ENCODE measurements around the gene GLS2.
"Not testable (repeated sequence)": the region's sequence is repeated elsewhere in the genome, so short reads cannot be mapped to it uniquely, and the experiment has no call there.

Gene GLS2

DNA sequence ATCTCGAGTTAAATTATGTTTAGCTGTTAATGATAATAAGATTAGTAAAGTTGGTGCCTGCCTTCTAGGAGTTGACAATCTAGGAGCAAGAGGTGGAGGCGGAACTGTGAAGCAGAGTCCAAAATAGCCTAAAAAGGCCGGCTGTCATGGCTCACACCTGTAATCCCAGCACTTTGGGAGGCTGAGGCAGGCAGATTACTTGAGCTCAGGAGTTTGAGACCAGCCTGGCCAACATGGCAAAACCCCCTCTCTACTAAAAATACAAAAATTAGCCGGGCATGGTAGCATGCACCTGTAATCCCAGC lies 26.0 kb upstream of the GLS2 start:
- WGBS: 65% methylated on average over 4 of the region's 4 CpGs
- not testable (repeated sequence) for H3K4me3 ChIP-seq (ENCODE audit: insufficient read depth in 1 of 2, low read depth in 1 of 2, low read length in 2 of 2); H3K9ac ChIP-seq (ENCODE audit: low read length); H4K91ac ChIP-seq (ENCODE audit: low read length); H2BK5ac ChIP-seq (ENCODE audit: low read depth, low read length, poor library complexity, severe bottlenecking); H3K36me3 ChIP-seq (ENCODE audit: control insufficient read depth in 1 of 2, insufficient read depth in 2 of 2, low read depth in 1 of 2, low read length in 2 of 2); H3K14ac ChIP-seq (ENCODE audit: low read length in 2 of 2); H2BK12ac ChIP-seq (ENCODE audit: low read length in 2 of 2); H3K27me3 ChIP-seq (ENCODE audit: control insufficient read depth in 1 of 2, insufficient read depth in 1 of 2, low read length in 2 of 2); H2BK120ac ChIP-seq (ENCODE audit: low read depth, low read length); H3K27ac ChIP-seq (ENCODE audit: low read length, poor library complexity, severe bottlenecking); H3K4me2 ChIP-seq (ENCODE audit: low read length, poor library complexity, severe bottlenecking); H2AFZ ChIP-seq (ENCODE audit: low read depth, low read length); H4K8ac ChIP-seq (ENCODE audit: low read length); H3K23ac ChIP-seq (ENCODE audit: low read length in 2 of 2); H3K4ac ChIP-seq (ENCODE audit: low read depth in 1 of 2, low read length in 2 of 2); H3K79me1 ChIP-seq (replicated peaks; ENCODE audit: low read length, poor library complexity, severe bottlenecking); H3K4me1 ChIP-seq (ENCODE audit: control insufficient read depth, insufficient read depth, low read depth, low read length); DNase-seq; H3K18ac ChIP-seq (ENCODE audit: low read depth in 1 of 2, low read length in 2 of 2); H3K9me3 ChIP-seq (ENCODE audit: control insufficient read depth, low read length); H2AK5ac ChIP-seq (ENCODE audit: low read length, severe bottlenecking); H2BK15ac ChIP-seq (ENCODE audit: low read depth, poor library complexity, severe bottlenecking)

DNA sequence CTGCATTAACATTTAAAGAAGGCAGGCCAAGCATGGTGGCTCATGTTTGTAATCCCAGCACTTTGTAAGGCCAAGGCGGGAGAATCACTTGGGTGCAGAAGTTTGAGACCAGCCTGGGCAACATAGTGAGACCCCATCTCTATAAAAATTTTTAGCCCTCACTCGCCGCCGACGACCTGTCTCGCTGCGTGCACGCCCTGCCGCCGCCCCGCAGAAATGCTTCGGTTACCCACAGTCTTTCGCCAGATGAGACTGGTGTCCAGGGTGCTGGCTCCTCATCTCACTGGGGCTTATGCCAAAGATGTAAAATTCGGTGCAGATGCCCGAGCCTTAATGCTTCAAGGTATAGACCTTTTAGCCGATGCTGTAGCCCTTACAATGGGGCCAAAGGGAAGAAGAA lies 22.8 kb upstream of the GLS2 start:
- Histone ChIP-seq H2AFZ (ENCODE audit: low read depth, low read length) (no peak overlapping the region), H2BK12ac (ENCODE audit: low read length in 2 of 2) (no peak overlapping the region), H4K8ac (ENCODE audit: low read length) (no peak overlapping the region), H3K27ac (ENCODE audit: low read length, poor library complexity, severe bottlenecking) (no peak overlapping the region), H2AK5ac (ENCODE audit: low read length, severe bottlenecking) (no peak overlapping the region), H3K4ac (ENCODE audit: low read depth in 1 of 2, low read length in 2 of 2) (no peak overlapping the region), H2BK15ac (ENCODE audit: low read depth, poor library complexity, severe bottlenecking) (no peak overlapping the region), H3K36me3 (ENCODE audit: control insufficient read depth in 1 of 2, insufficient read depth in 2 of 2, low read depth in 1 of 2, low read length in 2 of 2) (no peaks in the 10 kb centered on the region), H3K27me3 (ENCODE audit: control insufficient read depth in 1 of 2, insufficient read depth in 1 of 2, low read length in 2 of 2) (peaks cover 3 to 9% of the 10 kb centered on the region in 2 experiments), H3K4me1 (ENCODE audit: control insufficient read depth, insufficient read depth, low read depth, low read length) (no peaks in the 10 kb centered on the region), H3K18ac (ENCODE audit: low read depth in 1 of 2, low read length in 2 of 2) (no peak overlapping the region), H4K91ac (ENCODE audit: low read length) (peak overlapping the region; percentile 61), H3K14ac (ENCODE audit: low read length in 2 of 2) (no peak overlapping the region), H3K9me3 (ENCODE audit: control insufficient read depth, low read length) (no peaks in the 10 kb centered on the region), H2BK5ac (ENCODE audit: low read depth, low read length, poor library complexity, severe bottlenecking) (no peak overlapping the region), H3K4me2 (ENCODE audit: low read length, poor library complexity, severe bottlenecking) (no peak overlapping the region), H2BK120ac (ENCODE audit: low read depth, low read length) (no peak overlapping the region), H3K23ac (ENCODE audit: low read length in 2 of 2) (no peak overlapping the region), H3K79me1 (replicated peaks; ENCODE audit: low read length, poor library complexity, severe bottlenecking) (no peaks in the 10 kb centered on the region), H3K4me3 (ENCODE audit: insufficient read depth in 1 of 2, low read depth in 1 of 2, low read length in 2 of 2) (no peak overlapping the region), H3K9ac (ENCODE audit: low read length) (no peak overlapping the region)
- 94% methylated on average over 16 of the region's 16 CpGs for WGBS
- DNase-seq: no peak

DNA sequence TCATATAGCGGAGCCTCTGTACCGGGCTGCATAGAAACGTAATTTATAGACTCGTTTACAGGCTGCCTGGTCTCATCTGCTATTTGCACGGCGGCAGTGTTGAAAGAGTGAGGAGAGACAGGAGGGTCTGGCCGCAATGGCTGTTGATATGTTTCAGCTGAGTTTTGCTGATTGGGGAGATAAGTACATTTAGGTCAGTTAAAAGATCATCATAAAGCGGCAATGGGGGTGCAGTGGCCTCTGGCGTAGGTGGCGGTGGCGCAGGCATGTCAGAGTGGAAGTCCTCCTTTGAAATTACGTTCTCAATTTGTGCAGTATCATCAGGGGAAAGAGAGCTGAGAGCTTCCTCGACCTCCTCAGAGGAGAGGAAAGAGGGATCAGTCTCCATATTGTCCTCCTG lies 11.9 kb upstream of the GLS2 start:
- not testable (repeated sequence) for DNase-seq; H3K9me3 ChIP-seq (ENCODE audit: control insufficient read depth, low read length); H3K4ac ChIP-seq (ENCODE audit: low read depth in 1 of 2, low read length in 2 of 2); H2BK5ac ChIP-seq (ENCODE audit: low read depth, low read length, poor library complexity, severe bottlenecking); H4K91ac ChIP-seq (ENCODE audit: low read length); H3K23ac ChIP-seq (ENCODE audit: low read length in 2 of 2); H2AK5ac ChIP-seq (ENCODE audit: low read length, severe bottlenecking); H4K8ac ChIP-seq (ENCODE audit: low read length); H2BK12ac ChIP-seq (ENCODE audit: low read length in 2 of 2); H3K9ac ChIP-seq (ENCODE audit: low read length); H3K4me1 ChIP-seq (ENCODE audit: control insufficient read depth, insufficient read depth, low read depth, low read length); H3K27me3 ChIP-seq (ENCODE audit: control insufficient read depth in 1 of 2, insufficient read depth in 1 of 2, low read length in 2 of 2); H2BK120ac ChIP-seq (ENCODE audit: low read depth, low read length); H3K14ac ChIP-seq (ENCODE audit: low read length in 2 of 2); H3K79me1 ChIP-seq (replicated peaks; ENCODE audit: low read length, poor library complexity, severe bottlenecking); H3K4me2 ChIP-seq (ENCODE audit: low read length, poor library complexity, severe bottlenecking); H3K27ac ChIP-seq (ENCODE audit: low read length, poor library complexity, severe bottlenecking); H2AFZ ChIP-seq (ENCODE audit: low read depth, low read length); H3K18ac ChIP-seq (ENCODE audit: low read depth in 1 of 2, low read length in 2 of 2); H3K36me3 ChIP-seq (ENCODE audit: control insufficient read depth in 1 of 2, insufficient read depth in 2 of 2, low read depth in 1 of 2, low read length in 2 of 2); H2BK15ac ChIP-seq (ENCODE audit: low read depth, poor library complexity, severe bottlenecking); H3K4me3 ChIP-seq (ENCODE audit: insufficient read depth in 1 of 2, low read depth in 1 of 2, low read length in 2 of 2)
- 45% methylated on average over 13 of the region's 13 CpGs for WGBS

DNA sequence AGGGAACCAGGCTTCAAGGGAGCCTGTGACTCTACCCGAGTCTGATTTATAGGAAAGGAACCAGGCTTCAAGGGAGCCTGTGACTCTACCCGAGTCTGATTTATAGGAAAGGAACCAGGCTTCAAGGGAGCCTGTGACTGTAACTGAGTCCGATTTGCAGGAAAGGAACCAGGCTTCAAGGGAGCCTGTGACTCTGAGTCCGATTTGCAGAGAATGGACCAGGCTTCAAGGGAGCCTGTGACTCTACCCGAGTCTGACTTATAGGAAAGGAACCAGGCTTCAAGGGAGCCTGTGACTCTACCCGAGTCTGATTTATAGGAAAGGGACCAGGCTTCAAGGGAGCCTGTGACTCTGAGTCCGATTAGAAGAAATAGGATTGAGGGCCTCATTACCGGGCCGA lies 11.5 kb upstream of the GLS2 start:
- H3K18ac ChIP-seq (ENCODE audit: low read depth in 1 of 2, low read length in 2 of 2); H3K4me3 ChIP-seq (ENCODE audit: insufficient read depth in 1 of 2, low read depth in 1 of 2, low read length in 2 of 2); H3K27me3 ChIP-seq (ENCODE audit: control insufficient read depth in 1 of 2, insufficient read depth in 1 of 2, low read length in 2 of 2); H2BK5ac ChIP-seq (ENCODE audit: low read depth, low read length, poor library complexity, severe bottlenecking); H2AK5ac ChIP-seq (ENCODE audit: low read length, severe bottlenecking); H4K91ac ChIP-seq (ENCODE audit: low read length); H3K4ac ChIP-seq (ENCODE audit: low read depth in 1 of 2, low read length in 2 of 2); H3K9me3 ChIP-seq (ENCODE audit: control insufficient read depth, low read length); H3K23ac ChIP-seq (ENCODE audit: low read length in 2 of 2); H3K36me3 ChIP-seq (ENCODE audit: control insufficient read depth in 1 of 2, insufficient read depth in 2 of 2, low read depth in 1 of 2, low read length in 2 of 2); H3K79me1 ChIP-seq (replicated peaks; ENCODE audit: low read length, poor library complexity, severe bottlenecking); H3K4me2 ChIP-seq (ENCODE audit: low read length, poor library complexity, severe bottlenecking); H3K14ac ChIP-seq (ENCODE audit: low read length in 2 of 2); DNase-seq; H2BK120ac ChIP-seq (ENCODE audit: low read depth, low read length); H2AFZ ChIP-seq (ENCODE audit: low read depth, low read length); H2BK12ac ChIP-seq (ENCODE audit: low read length in 2 of 2); H3K9ac ChIP-seq (ENCODE audit: low read length); H4K8ac ChIP-seq (ENCODE audit: low read length); H3K27ac ChIP-seq (ENCODE audit: low read length, poor library complexity, severe bottlenecking); H3K4me1 ChIP-seq (ENCODE audit: control insufficient read depth, insufficient read depth, low read depth, low read length); H2BK15ac ChIP-seq (ENCODE audit: low read depth, poor library complexity, severe bottlenecking): not testable (repeated sequence)
- 48% methylated on average over 9 of the region's 9 CpGs for WGBS
